ENCODE measurements around the gene TLE1.

GRCh38 chr9:81620002-81620390 lies 69.4 kb downstream of the TLE1 start:
- no peak for TF ChIP-seq CTCF (conservative IDR thresholded peaks at IDR 0.05)
- TF ChIP-seq ZFX (IDR thresholded peaks at IDR 0.05), result no peak
